ENCODE data around the gene MRPL10. TPM values are rescaled to one million over a fixed set of nuclear protein-coding genes. Genes with fewer than 3 reads are reported as not detected.
A peak's percentile ranks its signal among the peaks of the same experiment; 100 is the strongest.

MRPL10 gene
- total RNA-seq, 1 experiment from 2014 or later, result 159 TPM

DNA sequence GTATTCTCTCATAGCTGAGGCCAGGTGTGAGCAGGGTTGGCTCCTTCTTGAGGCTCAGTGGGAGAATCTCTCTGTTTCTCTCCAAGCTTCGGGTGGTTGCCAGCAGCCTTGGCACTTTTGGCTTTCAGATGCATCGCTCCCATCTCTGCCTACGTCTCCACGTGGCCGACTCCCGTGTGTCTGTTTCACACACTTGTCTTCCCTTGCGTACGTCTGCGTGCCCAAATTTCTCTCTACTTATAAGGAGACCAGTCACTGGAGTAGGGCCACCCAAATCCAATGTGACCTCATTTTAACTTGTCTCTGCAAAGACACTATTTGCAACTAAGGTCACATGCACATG, 24.5 kb downstream of the MRPL10 start:
- TF ChIP-seq, protein P1, sequence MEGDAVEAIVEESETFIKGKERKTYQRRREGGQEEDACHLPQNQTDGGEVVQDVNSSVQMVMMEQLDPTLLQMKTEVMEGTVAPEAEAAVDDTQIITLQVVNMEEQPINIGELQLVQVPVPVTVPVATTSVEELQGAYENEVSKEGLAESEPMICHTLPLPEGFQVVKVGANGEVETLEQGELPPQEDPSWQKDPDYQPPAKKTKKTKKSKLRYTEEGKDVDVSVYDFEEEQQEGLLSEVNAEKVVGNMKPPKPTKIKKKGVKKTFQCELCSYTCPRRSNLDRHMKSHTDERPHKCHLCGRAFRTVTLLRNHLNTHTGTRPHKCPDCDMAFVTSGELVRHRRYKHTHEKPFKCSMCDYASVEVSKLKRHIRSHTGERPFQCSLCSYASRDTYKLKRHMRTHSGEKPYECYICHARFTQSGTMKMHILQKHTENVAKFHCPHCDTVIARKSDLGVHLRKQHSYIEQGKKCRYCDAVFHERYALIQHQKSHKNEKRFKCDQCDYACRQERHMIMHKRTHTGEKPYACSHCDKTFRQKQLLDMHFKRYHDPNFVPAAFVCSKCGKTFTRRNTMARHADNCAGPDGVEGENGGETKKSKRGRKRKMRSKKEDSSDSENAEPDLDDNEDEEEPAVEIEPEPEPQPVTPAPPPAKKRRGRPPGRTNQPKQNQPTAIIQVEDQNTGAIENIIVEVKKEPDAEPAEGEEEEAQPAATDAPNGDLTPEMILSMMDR (IDR thresholded peaks at IDR 0.05; ENCODE audit: insufficient read depth in 1 of 2, low read depth in 1 of 2, low read length in 1 of 2, severe bottlenecking in 1 of 2, unreplicated experiment in 1 of 2), result no peak

DNA sequence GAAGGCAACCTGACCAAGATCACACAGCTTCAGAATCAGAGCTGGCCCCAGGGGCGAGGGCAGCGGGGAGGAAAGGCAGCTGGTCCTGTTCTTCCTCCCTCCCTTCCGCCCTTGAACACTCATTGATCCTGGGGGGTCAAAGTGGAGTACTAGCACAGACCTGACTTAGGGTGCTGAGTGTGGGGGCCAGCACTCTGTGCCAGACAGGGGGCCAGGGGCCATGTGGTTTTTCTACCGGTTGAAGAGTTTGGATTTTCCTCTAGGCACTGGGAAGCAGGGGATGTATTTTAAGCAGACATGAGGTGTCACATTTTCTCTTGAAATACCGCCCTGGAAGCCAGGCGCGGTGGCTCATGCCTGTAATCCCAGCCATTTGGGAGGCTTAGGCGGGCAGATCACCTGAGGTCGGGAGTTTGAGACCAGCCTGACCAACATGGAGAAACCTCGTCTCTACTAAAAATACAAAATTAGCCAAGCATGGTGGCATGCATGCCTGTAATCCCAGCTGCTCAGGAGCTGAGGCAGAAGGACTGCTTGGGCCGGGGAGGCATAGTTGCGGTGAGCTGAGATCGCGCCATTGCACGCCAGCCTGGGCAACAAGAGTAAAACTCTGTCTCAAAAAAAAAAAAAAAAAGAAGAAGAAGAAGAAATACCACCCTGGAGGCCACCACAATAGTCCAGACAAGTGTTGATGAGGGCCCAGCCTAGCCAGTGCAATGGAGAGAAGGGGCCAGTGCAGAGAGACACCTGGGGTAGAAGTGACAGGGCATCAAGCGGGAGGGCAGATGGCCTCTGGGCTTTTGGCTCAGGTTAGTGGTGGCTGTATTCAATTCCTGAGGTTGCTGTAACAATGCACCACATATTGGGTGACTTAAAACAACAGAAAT, 25.1 kb downstream of the MRPL10 start:
- no peaks in the 10 kb centered on the region for H3K9me3 Mint-ChIP-seq (ENCODE audit: unreplicated experiment)
- no peak overlapping the region for H3K4me3 Mint-ChIP-seq (ENCODE audit: unreplicated experiment)
- H3K4me1 ChIP-seq, result peaks cover 30% of the 10 kb centered on the region
- no peak overlapping the region for H3K4me3 ChIP-seq (ENCODE audit: low read depth, low read length)
- intact Hi-C loops (cut with micrococcal nuclease; ENCODE audit: unreplicated experiment), result no loop called here
- DNase-seq, result peak in 1 of 2 experiments; percentile 39
- H3K9me3 ChIP-seq, result no peaks in the 10 kb centered on the region
- H3K27me3 ChIP-seq (replicated peaks; ENCODE audit: control insufficient read depth, insufficient read depth, low read length), result no peaks in the 10 kb centered on the region
- peaks cover 12% of the 10 kb centered on the region; the same call in 1 of the 2 replicates for H3K36me3 ChIP-seq (ENCODE audit: control insufficient read depth, insufficient read depth, low read length)
- no TSS peak for BruUV-seq (replicated peaks)
- H3K27me3 Mint-ChIP-seq (ENCODE audit: insufficient read depth, unreplicated experiment), result no peaks in the 10 kb centered on the region
- H3K36me3 Mint-ChIP-seq (ENCODE audit: insufficient read depth, unreplicated experiment), result peaks cover 36% of the 10 kb centered on the region
- TF ChIP-seq, protein P1 (IDR thresholded peaks at IDR 0.05; ENCODE audit: insufficient read depth in 1 of 2, low read depth in 1 of 2, low read length in 1 of 2, severe bottlenecking in 1 of 2, unreplicated experiment in 1 of 2), result no peak
- peaks cover 23% of the 10 kb centered on the region for H3K4me1 Mint-ChIP-seq (ENCODE audit: low read depth, unreplicated experiment)
- no peak overlapping the region for H3K27ac Mint-ChIP-seq (ENCODE audit: unreplicated experiment)
- POLR2A ChIA-PET, result no interaction called here
- CTCF ChIA-PET, result interaction anchor here (0.6 kb wide), 1 partner anchor 37 kb away, joined by 4 read pairs; no protein-coding TSS in a partner anchor

More for the DNA sequence above, 24.5 kb downstream of the MRPL10 start:
- H3K9me3 Mint-ChIP-seq (ENCODE audit: unreplicated experiment), result no peaks in the 10 kb centered on the region
- Histone ChIP-seq H3K4me3 (ENCODE audit: low read depth, low read length) (no peak overlapping the region), H3K4me1 (peaks cover 36% of the 10 kb centered on the region), H3K27me3 (replicated peaks; ENCODE audit: control insufficient read depth, insufficient read depth, low read length) (no peaks in the 10 kb centered on the region), H3K9me3 (no peaks in the 10 kb centered on the region), H3K36me3 (ENCODE audit: control insufficient read depth, insufficient read depth, low read length) (peaks cover 12% of the 10 kb centered on the region; the same call in 1 of the 2 replicates)
- no peak overlapping the region for H3K27ac Mint-ChIP-seq (ENCODE audit: unreplicated experiment)
- BruUV-seq (replicated peaks), result no TSS peak
- CTCF ChIA-PET, result no interaction called here
- intact Hi-C loops (cut with micrococcal nuclease; ENCODE audit: unreplicated experiment), result no loop called here
- POLR2A ChIA-PET, result no interaction called here
- no peaks in the 10 kb centered on the region for H3K27me3 Mint-ChIP-seq (ENCODE audit: insufficient read depth, unreplicated experiment)
- peak in 1 of 2 experiments; percentile 36 for DNase-seq
- H3K4me1 Mint-ChIP-seq (ENCODE audit: low read depth, unreplicated experiment), result peaks cover 29% of the 10 kb centered on the region
- no peak overlapping the region for H3K4me3 Mint-ChIP-seq (ENCODE audit: unreplicated experiment)
- H3K36me3 Mint-ChIP-seq (ENCODE audit: insufficient read depth, unreplicated experiment), result peaks cover 36% of the 10 kb centered on the region

DNA sequence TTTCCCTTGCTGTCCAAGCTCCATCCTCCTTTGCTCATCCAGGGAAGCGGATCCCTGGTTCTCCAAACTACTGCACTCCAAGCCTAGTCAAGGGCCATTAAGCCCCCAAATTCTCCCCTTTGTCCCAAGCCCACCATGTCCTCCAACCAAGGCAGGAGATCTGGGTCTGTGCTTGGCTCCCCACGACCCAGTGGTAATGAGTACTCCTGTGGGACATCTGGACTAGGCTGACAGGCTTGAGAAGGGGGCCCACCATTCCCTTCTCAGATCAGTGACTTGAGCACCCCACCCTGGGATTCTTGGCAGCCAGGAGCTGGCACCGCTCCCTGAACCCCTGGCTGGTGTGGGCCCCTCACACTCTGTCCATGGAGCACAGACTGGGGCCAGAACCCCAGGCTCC, 26.9 kb downstream of the MRPL10 start:
- Mint-ChIP-seq H3K9me3 (ENCODE audit: unreplicated experiment) (no peaks in the 10 kb centered on the region), H3K27ac (ENCODE audit: unreplicated experiment) (no peak overlapping the region), H3K36me3 (ENCODE audit: insufficient read depth, unreplicated experiment) (peaks cover 23% of the 10 kb centered on the region), H3K4me3 (ENCODE audit: unreplicated experiment) (no peak overlapping the region), H3K4me1 (ENCODE audit: low read depth, unreplicated experiment) (peaks cover 4% of the 10 kb centered on the region), H3K27me3 (ENCODE audit: insufficient read depth, unreplicated experiment) (no peaks in the 10 kb centered on the region)
- Histone ChIP-seq H3K36me3 (ENCODE audit: control insufficient read depth, insufficient read depth, low read length) (peaks cover 12% of the 10 kb centered on the region; the same call in 1 of the 2 replicates), H3K4me3 (ENCODE audit: low read depth, low read length) (no peak overlapping the region), H3K4me1 (peaks cover 12% of the 10 kb centered on the region), H3K27me3 (replicated peaks; ENCODE audit: control insufficient read depth, insufficient read depth, low read length) (no peaks in the 10 kb centered on the region), H3K9me3 (no peaks in the 10 kb centered on the region)
- POLR2A ChIA-PET, result no interaction called here
- TF ChIP-seq, protein P1 (IDR thresholded peaks at IDR 0.05; ENCODE audit: insufficient read depth in 1 of 2, low read depth in 1 of 2, low read length in 1 of 2, severe bottlenecking in 1 of 2, unreplicated experiment in 1 of 2), result no peak
- peak in 1 of 2 experiments; percentile 41 for DNase-seq
- BruUV-seq (replicated peaks), result no TSS peak
- intact Hi-C loops (cut with micrococcal nuclease; ENCODE audit: unreplicated experiment), result loop anchor here (5.0 kb wide), 1 partner anchor 142 kb away; no protein-coding TSS in a partner anchor
- CTCF ChIA-PET, result interaction anchor here (0.8 to 1.6 kb wide), 5 partner anchors 29 to 107 kb away, joined by 3 to 7 read pairs (median 3); partner anchors contain the start of gene TBX21
